CD4-positive, alpha-beta T cell (primary cell): ENCODE measurements around the gene PCDHGC5. TPM values are rescaled to one million over a fixed set of nuclear protein-coding genes. Genes with fewer than 3 reads are reported as not detected.
A peak's percentile ranks its signal among the peaks of the same experiment; 100 is the strongest.

Experiments used
- ATAC-seq: fragments of 200-7000 bp; cut with Tn5 transposase; one replicate; pipeline ENCODE4 v1.10.0; 2022; ENCODE audit warnings: mild to moderate bottlenecking; ENCODE audit not compliant: poor library complexity
- CTCF ChIA-PET: fragments of 350-600 bp; sonication (Branson Sonifier 250); formaldehyde crosslinking; loops from one replicate; lab custom pipeline; 2021; ENCODE audit warnings: antibody characterized with exemption, inconsistent platforms; lab: Charles Lee
- POLR2A ChIA-PET: fragments of 350-600 bp; sonication (Branson Sonifier 250); formaldehyde crosslinking; loops from one replicate; lab custom pipeline; 2021; ENCODE audit warnings: antibody characterized with exemption, inconsistent platforms; lab: Charles Lee
- DNase-seq, 14 experiments: peaks; one replicate each; pipeline ENCODE4 v3.0.0-alpha.2; 2013 to 2020; ENCODE audit warnings: mixed read lengths in 2 of 14
- H3K27ac ChIP-seq, 2 donors: one replicate each; pipeline versions ENCODE4 v1.5.1 to v1.7.0; 2013; ENCODE audit warnings: low read length in 2 of 2, low read depth in 1 of 2, mild to moderate bottlenecking in 1 of 2
- H3K27me3 ChIP-seq, 2 experiments: 1 replicate in 1 of 2; 2 replicates in 1 of 2; pipeline versions ENCODE4 v1.6.1 to v1.7.0; 2013; ENCODE audit warnings: low read length in 2 of 2, control low read depth in 1 of 2, mild to moderate bottlenecking in 1 of 2, moderate library complexity in 1 of 2; ENCODE audit not compliant: insufficient read depth in 2 of 2, control insufficient read depth in 1 of 2
- H3K36me3 ChIP-seq: one replicate; pipeline ENCODE4 v1.6.1; 2013; ENCODE audit warnings: low read length, control low read depth; ENCODE audit not compliant: insufficient read depth
- H3K4me1 ChIP-seq: one replicate; pipeline ENCODE4 v1.6.1; 2013; ENCODE audit warnings: low read length, control low read depth; ENCODE audit not compliant: insufficient read depth
- H3K4me3 ChIP-seq: one replicate; pipeline ENCODE4 v1.5.1; 2013; ENCODE audit warnings: mild to moderate bottlenecking, low read length, moderate library complexity
- H3K9me3 ChIP-seq, 2 experiments: 1 replicate in 1 of 2; 2 replicates in 1 of 2; pipeline versions ENCODE4 v1.6.1 to v1.7.0; 2013; ENCODE audit warnings: low read length in 2 of 2, mild to moderate bottlenecking in 2 of 2, control low read depth in 1 of 2, moderate library complexity in 1 of 2; ENCODE audit not compliant: control insufficient read depth in 1 of 2, insufficient read depth in 1 of 2
- H3K27ac Mint-ChIP-seq: one replicate; pipeline ENCODE4 v1.8.0; 2020; ENCODE audit warnings: mixed read lengths
- H3K27me3 Mint-ChIP-seq: one replicate; pipeline ENCODE4 v1.8.0; 2021; ENCODE audit warnings: mixed read lengths
- H3K36me3 Mint-ChIP-seq: one replicate; pipeline ENCODE4 v1.8.0; 2021; ENCODE audit warnings: low read depth, mixed read lengths
- H3K4me1 Mint-ChIP-seq: one replicate; pipeline ENCODE4 v1.8.0; 2021; ENCODE audit warnings: low read depth, mixed read lengths
- H3K4me3 Mint-ChIP-seq: one replicate; pipeline ENCODE4 v1.8.0; 2020; ENCODE audit warnings: mild to moderate bottlenecking, mixed read lengths
- H3K9me3 Mint-ChIP-seq: one replicate; pipeline ENCODE4 v1.8.0; 2020; ENCODE audit warnings: mixed read lengths
- intact Hi-C, 2 experiments: fragments of 100-400 bp; cut with DNase I in 1 of 2; cut with micrococcal nuclease in 1 of 2; formaldehyde crosslinking; loops; one replicate each; pipeline versions ENCODE4 v1.15.1 to v1.9.0; 2023 to 2025; cut with DNase I, micrococcal nuclease
- total RNA-seq, 174 experiments: library from RNA in 2 of 174; stranded (reverse) in 2 of 174; gene quantifications; one replicate each; pipeline ENCODE4 v1.2.3 and lab custom pipeline; 2021 to 2026
- TF ChIP-seq, protein P1 (sequence below): fragments of 200-600 bp; IDR thresholded peaks from one replicate; pipeline ENCODE4 v1.8.0; 2022; ENCODE audit warnings: antibody characterized with exemption, mild to moderate bottlenecking

PCDHGC5 gene
- total RNA-seq, 2 experiments from 2014 or later, result not detected

DNA sequence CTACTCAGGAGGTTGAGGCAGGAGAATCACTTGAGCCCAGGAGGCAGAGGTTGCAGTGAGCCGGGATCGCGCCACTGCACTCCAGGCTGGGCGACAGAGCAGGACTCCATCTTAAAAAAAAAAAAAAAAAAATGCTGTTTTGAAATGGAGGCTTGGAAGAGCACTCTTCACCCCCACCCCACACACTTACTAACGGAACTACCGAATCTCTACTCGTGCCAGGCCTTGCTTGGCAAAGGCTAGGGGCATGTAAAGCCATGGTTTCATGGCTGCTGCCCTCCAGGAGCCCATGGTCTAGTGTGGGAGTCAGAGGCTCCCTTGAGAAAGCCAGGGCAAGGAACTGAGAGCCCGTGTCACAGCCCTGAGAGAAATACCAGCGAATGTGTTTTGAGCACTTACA is 21.3 kb downstream of the PCDHGC5 start:
- DNase-seq (no peak), ATAC-seq (no peak)
- H3K4me3 Mint-ChIP-seq, result peak overlapping the region; percentile 20
- peaks cover 14% of the 10 kb centered on the region for H3K36me3 Mint-ChIP-seq
- CTCF ChIA-PET, result no interaction called here
- H3K4me1 Mint-ChIP-seq, result peaks cover 25% of the 10 kb centered on the region
- peaks cover 0 to 5% of the 10 kb centered on the region in 2 experiments for H3K9me3 ChIP-seq
- H3K4me1 ChIP-seq, result peaks cover 26% of the 10 kb centered on the region
- H3K27ac Mint-ChIP-seq, result no peak overlapping the region
- intact Hi-C loops, result no loop called here
- H3K36me3 ChIP-seq, result peaks cover 8% of the 10 kb centered on the region
- no peaks in the 10 kb centered on the region for H3K9me3 Mint-ChIP-seq
- H3K4me3 ChIP-seq, result no peak overlapping the region
- POLR2A ChIA-PET, result no interaction called here
- TF ChIP-seq, protein P1, sequence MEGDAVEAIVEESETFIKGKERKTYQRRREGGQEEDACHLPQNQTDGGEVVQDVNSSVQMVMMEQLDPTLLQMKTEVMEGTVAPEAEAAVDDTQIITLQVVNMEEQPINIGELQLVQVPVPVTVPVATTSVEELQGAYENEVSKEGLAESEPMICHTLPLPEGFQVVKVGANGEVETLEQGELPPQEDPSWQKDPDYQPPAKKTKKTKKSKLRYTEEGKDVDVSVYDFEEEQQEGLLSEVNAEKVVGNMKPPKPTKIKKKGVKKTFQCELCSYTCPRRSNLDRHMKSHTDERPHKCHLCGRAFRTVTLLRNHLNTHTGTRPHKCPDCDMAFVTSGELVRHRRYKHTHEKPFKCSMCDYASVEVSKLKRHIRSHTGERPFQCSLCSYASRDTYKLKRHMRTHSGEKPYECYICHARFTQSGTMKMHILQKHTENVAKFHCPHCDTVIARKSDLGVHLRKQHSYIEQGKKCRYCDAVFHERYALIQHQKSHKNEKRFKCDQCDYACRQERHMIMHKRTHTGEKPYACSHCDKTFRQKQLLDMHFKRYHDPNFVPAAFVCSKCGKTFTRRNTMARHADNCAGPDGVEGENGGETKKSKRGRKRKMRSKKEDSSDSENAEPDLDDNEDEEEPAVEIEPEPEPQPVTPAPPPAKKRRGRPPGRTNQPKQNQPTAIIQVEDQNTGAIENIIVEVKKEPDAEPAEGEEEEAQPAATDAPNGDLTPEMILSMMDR, result no peak
- H3K27ac ChIP-seq, result no peak overlapping the region
- peaks cover 0 to 2% of the 10 kb centered on the region in 2 experiments for H3K27me3 ChIP-seq
- H3K27me3 Mint-ChIP-seq, result peaks cover 4% of the 10 kb centered on the region

DNA sequence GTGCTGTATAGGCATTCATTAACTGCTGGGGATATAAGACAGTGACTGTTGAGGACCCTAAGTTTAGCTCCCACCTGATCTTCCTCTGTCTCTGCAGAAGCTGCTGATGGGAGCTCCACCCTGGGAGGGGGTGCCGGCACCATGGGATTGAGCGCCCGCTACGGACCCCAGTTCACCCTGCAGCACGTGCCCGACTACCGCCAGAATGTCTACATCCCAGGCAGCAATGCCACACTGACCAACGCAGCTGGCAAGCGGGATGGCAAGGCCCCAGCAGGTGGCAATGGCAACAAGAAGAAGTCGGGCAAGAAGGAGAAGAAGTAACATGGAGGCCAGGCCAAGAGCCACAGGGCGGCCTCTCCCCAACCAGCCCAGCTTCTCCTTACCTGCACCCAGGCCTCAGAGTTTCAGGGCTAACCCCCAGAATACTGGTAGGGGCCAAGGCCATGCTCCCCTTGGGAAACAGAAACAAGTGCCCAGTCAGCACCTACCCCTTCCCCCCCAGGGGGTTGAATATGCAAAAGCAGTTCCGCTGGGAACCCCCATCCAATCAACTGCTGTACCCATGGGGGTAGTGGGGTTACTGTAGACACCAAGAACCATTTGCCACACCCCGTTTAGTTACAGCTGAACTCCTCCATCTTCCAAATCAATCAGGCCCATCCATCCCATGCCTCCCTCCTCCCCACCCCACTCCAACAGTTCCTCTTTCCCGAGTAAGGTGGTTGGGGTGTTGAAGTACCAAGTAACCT is 22.1 kb downstream of the PCDHGC5 start:
- TF ChIP-seq, protein P1, result no peak
- ChIA-PET POLR2A (no interaction called here), CTCF (no interaction called here)
- Mint-ChIP-seq H3K27ac (no peak overlapping the region), H3K36me3 (peaks cover 14% of the 10 kb centered on the region), H3K4me1 (peaks cover 25% of the 10 kb centered on the region), H3K27me3 (peaks cover 4% of the 10 kb centered on the region), H3K4me3 (peak overlapping the region; percentile 56), H3K9me3 (no peaks in the 10 kb centered on the region)
- ATAC-seq (no peak), DNase-seq (no peak)
- Histone ChIP-seq H3K36me3 (peaks cover 17% of the 10 kb centered on the region), H3K27me3 (no peaks in the 10 kb centered on the region), H3K9me3 (peaks cover 0 to 5% of the 10 kb centered on the region in 2 experiments), H3K4me3 (no peak overlapping the region), H3K27ac (no peak overlapping the region), H3K4me1 (peaks cover 26% of the 10 kb centered on the region)
- intact Hi-C loops, result no loop called here

- CTCF ChIA-PET, result interaction anchor here (0.8 to 2.5 kb wide), 4 partner anchors 45 to 142 kb away, joined by 3 to 10 read pairs (median 5); partner anchors contain the start of genes PCDHGA11, PCDHGB3 and PCDHGB5
- Mint-ChIP-seq H3K4me3 (peak overlapping the region; percentile 56), H3K27ac (no peak overlapping the region), H3K36me3 (peaks cover 14% of the 10 kb centered on the region), H3K4me1 (peaks cover 25% of the 10 kb centered on the region), H3K9me3 (no peaks in the 10 kb centered on the region), H3K27me3 (peaks cover 4% of the 10 kb centered on the region)
- intact Hi-C loops, result no loop called here
- TF ChIP-seq, protein P1, result no peak
- Histone ChIP-seq H3K27ac (no peak overlapping the region), H3K4me3 (peak overlapping the region; percentile 52), H3K9me3 (peaks cover 0 to 5% of the 10 kb centered on the region in 2 experiments), H3K4me1 (peaks cover 26% of the 10 kb centered on the region), H3K36me3 (peaks cover 25% of the 10 kb centered on the region), H3K27me3 (no peaks in the 10 kb centered on the region)
- ATAC-seq, result no peak
- no peak for DNase-seq
- POLR2A ChIA-PET, result interaction anchor here (1.4 to 5.0 kb wide), 2 partner anchors 9 to 191 kb away, joined by 4 to 26 read pairs; partner anchors contain the start of gene TAF7
These were observed 23.0 kb downstream of the PCDHGC5 start for GRCh38 chr5:141511771-141512325.
